Measurements from ENCODE around the gene VGLL4.
"Not testable (repeated sequence)": the region's sequence is repeated elsewhere in the genome, so short reads cannot be mapped to it uniquely, and the experiment has no call there.

Gene VGLL4

DNA sequence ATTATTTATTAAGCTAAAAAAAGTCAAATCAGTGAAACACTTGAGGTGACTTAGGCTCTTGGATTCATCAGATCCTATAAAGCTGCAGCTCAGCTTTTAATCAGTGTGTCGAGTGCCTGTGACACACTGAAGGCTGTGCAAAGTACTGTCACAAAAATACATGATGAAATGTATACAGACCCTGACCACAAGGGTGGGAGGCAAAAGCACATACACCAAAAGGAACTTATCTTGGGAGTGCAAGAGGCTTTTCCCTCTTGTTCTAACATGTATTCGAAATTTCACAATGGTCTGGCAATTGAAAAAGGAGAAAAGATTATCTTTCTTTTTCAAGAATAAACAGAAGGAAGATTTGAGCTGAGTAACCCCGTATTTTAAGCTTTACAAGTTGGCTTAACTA, 35.9 kb downstream of the VGLL4 start:
- no peak for DNase-seq (ENCODE audit: low read depth in 1 of 2, low spot score in 1 of 2)

DNA sequence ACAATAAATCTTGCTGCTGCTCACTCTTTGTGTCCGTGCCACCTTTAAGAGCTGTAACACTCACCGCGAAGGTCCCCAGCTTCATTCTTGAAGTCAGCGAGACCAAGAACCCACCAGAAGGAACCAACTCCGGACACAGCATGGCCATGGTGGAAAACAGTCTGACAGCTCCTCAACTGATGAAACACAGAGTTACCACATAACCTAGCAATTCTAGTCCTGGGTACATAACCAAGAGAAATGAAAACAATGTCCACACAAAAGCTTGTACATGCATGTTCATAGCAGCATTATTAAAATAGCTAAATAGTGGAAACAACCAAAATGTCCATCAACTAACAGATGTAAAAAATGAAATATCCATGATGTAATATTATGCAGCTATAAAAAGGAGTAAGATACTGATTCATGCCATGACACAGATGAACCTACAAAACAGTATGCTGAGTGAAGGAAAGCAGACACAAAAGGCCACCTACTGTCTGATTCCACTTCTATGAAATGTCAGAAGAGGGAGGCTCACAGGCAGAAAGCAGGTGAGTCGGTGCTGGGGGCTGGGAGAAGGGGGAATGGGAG, 36.8 kb downstream of the VGLL4 start:
- DNase-seq (ENCODE audit: low read depth in 1 of 2, low spot score in 1 of 2) = no peak

- DNase-seq (ENCODE audit: low read depth in 1 of 2, low spot score in 1 of 2) = no peak
Measured at GRCh38 chr3:11606090-11606784, 37.5 kb downstream of the VGLL4 start.

- no peak for DNase-seq (ENCODE audit: low read depth in 1 of 2, low spot score in 1 of 2)
Measured at GRCh38 chr3:11605398-11605797, 38.3 kb downstream of the VGLL4 start.

- no peak for DNase-seq (ENCODE audit: low read depth in 1 of 2, low spot score in 1 of 2)
Measured at GRCh38 chr3:11604139-11604892, 39.4 kb downstream of the VGLL4 start.

DNA sequence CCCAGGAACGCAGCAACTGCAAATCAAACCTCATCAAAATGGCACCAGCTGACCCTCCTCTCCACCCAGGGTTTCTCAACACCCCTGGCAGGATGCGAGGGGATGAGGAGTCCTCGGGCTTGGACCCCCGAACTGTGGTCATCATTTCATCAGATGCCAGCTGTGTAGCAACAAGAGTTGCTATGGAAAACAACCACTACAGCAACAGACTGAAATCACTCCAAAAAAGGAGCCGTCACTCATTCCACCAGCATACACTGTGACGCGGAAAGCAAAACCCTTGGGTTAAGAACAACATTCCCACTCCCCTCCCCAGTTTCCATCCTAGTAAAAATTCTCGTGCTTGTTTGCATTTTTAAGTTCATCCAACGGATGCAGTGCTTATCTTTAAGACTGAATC, 40.1 kb downstream of the VGLL4 start:
- DNase-seq (ENCODE audit: low read depth in 1 of 2, low spot score in 1 of 2) = no peak

GRCh38 chr3:11602886-11603527, 40.7 kb downstream of the VGLL4 start:
- DNase-seq (ENCODE audit: low read depth in 1 of 2, low spot score in 1 of 2) = no peak

DNA sequence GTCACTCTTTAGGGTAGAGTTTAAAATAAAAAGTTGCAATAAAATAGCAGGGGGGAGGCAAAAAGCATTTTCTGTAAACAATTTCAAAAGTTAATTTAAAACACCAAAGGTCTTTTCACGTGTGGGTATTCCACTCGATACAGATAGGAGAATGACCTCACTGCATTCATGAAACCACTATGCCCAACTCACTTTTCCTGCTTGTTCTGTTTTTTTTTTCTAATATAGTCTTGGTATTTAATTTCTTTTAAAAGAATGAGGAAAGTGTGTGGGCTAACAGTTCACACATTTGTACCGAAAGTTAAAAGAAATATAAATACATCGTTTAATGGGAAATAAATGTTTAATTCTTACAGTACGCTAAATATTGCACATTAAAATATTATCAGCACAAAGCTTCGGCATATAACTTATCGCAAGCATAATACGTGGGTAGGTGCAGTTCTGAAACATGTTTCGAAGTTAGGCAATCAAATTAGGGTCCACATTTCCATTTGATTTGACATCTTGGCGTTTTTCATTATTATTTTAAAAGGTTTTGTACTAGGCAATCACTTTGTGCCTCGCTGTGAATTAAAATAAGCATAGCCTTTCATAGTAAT, 41.4 kb downstream of the VGLL4 start:
- no peak for DNase-seq (ENCODE audit: low read depth in 1 of 2, low spot score in 1 of 2)

- DNase-seq (ENCODE audit: low read depth in 1 of 2, low spot score in 1 of 2) = no peak
Measured at GRCh38 chr3:11601446-11602238, 42.1 kb downstream of the VGLL4 start.

- DNase-seq (ENCODE audit: low read depth in 1 of 2, low spot score in 1 of 2) = no peak
Measured at GRCh38 chr3:11600501-11601282, 43.0 kb downstream of the VGLL4 start.

GRCh38 chr3:11596387-11596786, 47.3 kb downstream of the VGLL4 start:
- DNase-seq (ENCODE audit: low read depth in 1 of 2, low spot score in 1 of 2) = no peak

GRCh38 chr3:11595024-11595423, 48.7 kb downstream of the VGLL4 start:
- not testable (repeated sequence) for DNase-seq (ENCODE audit: low read depth in 1 of 2, low spot score in 1 of 2)

DNA sequence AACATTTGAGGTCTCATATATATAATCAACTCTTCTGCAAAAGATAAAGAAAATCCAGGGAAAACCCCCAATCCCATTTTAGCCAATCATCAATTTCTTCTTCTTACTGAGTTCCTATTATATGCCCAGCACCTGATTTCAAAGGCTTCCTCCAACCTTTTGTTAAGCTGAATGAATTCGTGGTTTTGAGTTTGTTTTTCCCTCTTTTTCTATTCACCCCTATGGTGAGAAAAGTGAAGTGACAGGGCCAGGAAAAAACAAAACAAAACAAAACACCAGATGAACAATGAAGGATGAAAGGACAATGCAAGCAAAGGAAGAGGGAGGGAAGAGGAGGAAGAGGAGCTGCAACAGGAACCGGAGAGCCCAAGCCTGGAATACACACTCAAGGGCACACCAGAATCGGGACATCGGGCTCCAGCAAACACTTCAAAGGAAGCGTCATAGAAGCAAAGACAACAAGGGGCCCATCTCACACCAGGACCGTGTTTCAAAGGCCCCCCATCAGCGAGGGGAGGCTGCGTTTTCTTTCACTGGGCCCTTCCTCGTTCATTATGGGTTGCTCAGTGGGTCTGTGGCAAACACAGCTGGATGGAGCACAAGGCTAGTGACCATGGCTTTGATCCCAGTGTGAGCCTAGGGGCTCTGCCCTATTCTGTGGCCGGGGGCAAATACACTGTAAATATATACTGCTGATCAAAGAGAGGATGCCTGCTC, 50.2 kb downstream of the VGLL4 start:
- no peak for DNase-seq (ENCODE audit: low read depth in 1 of 2, low spot score in 1 of 2)

DNA sequence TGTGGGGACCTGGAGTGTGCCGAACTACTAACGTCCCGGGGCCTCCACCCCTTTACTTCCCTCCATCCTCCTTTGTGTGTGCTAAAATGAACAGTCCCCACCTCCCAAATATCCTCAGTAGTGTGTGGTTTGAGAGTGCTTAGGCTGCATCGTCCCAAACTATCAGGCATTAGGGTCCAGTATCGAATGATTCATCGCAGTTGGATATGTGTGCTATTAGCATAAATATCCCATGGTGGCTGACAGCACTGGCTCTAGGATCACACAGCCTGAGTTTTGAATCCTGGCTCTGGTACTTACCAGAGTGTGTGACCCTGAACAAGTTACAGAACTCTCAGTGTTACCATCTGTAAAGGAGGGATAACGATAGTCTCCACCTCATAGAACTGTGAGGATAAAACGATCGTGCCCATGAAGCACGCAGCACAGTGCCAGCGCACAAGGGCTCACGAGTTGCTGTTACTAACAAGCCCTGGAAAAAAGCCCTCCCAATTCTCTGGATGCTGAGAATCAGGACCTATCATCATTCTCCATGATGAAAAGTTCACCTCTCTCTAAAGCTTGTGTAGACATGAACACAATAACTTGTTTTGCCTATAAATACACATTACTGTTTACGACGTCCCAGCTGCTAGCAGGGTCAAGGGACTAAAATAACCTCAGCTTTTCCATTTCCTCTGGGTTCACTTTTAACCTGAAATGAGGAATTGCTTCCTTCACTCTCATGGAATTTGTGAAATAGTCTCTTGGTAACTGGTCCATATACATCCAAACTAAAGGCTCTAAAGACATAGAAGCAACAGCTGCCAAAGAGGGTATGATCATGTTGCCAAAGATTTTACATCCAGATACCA, 51.0 kb downstream of the VGLL4 start:
- no peak for DNase-seq (ENCODE audit: low read depth in 1 of 2, low spot score in 1 of 2)

DNA sequence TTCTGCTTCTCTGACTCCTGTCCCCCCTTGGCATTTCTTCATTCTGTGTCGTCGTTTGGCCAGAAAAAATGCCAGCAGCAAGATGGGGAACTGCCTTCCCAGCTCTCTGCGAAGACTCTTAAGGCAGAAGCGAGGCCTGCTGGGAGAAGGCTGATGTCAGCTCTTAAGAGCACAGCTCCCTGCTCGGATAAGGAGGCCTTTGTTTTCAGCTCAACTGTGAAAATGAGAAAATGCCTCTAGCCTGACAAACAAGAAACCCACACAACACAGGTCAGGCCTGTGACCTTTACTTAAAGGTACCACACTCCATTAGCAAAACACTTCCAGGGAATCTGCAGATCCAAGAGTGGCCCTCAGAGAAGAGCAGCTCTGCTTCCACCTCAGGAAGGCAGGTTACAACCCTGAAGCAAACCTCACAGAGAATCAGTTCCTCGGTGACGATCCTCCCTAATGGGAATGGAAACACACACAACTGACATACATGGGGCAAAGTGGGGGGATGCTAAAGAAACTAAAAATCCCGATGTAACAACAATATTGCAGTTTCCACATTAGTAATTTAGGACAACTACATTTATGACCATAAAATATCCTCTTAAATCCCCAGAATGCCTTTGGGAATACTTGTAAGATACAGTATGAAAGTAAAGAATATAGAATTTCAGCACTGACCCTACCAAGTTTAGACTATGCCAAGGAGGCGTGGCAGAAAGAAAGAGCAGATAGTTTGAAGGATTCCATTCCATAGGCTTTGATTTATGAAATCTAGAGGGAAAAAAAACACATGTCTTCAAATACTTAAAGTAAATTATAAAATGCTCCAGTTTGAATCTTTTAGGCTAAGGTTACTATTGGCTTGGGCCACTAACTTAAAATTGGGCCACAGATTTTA, 52.1 kb downstream of the VGLL4 start:
- DNase-seq (ENCODE audit: low read depth in 1 of 2, low spot score in 1 of 2) = no peak

DNA sequence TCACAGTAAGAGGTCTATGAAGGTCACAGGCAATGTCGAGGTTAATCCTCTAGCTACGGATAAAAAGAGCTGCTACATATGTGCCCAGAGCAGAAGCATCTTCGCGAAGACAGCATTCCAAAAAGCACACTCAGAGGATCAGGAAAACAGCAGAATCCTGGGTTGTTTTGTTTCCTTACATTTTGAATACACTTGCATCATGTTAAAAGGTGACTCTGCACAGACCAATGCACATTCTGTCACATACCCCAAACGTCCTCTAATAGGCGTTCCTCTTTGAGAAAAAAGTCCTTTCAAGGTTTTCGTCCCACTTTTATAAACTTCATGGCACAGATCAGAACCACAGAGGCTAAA, 52.7 kb downstream of the VGLL4 start:
- DNase-seq (ENCODE audit: low read depth in 1 of 2, low spot score in 1 of 2) = no peak

GRCh38 chr3:11589706-11590105, 54.0 kb downstream of the VGLL4 start:
- no peak for DNase-seq (ENCODE audit: low read depth in 1 of 2, low spot score in 1 of 2)

Data from activated CD4-positive, alpha-beta T cell treated with anti-CD3 and anti-CD28 coated beads, Interleukin-2, amount 50 U/mL, for 24 hours (primary cell).